AG10803 (cell line): ENCODE data around the gene CELA2A.

ENCODE experiments used
- DNase-seq: peaks from one replicate; pipeline ENCODE4 v3.0.0; 2010; ENCODE audit warnings: low read depth
- H3K4me3 ChIP-seq: 2 replicates; pipeline ENCODE4 v1.5.1; 2011; ENCODE audit warnings: mild to moderate bottlenecking, low read length, control low read depth
- CTCF ChIP-seq: conservative IDR thresholded peaks from 2 replicates; pipeline ENCODE4 v1.5.1; 2011; ENCODE audit warnings: mild to moderate bottlenecking, low read length, control low read depth, inconsistent platforms

Gene CELA2A

GRCh38 chr1:15504436-15504835 lies 47.9 kb downstream of the CELA2A start:
- DNase-seq: no peak
- no peak overlapping the region for H3K4me3 ChIP-seq
- TF ChIP-seq CTCF: no peak

GRCh38 chr1:15506831-15507230 lies 50.3 kb downstream of the CELA2A start:
- no peak overlapping the region for H3K4me3 ChIP-seq
- TF ChIP-seq CTCF: no peak
- no peak for DNase-seq

- no peak for TF ChIP-seq CTCF
- no peak overlapping the region for H3K4me3 ChIP-seq
- DNase-seq: no peak
These were observed 50.7 kb downstream of the CELA2A start for GRCh38 chr1:15507278-15507677.

- no peak overlapping the region for H3K4me3 ChIP-seq
- no peak for DNase-seq
These were observed 52.4 kb downstream of the CELA2A start for GRCh38 chr1:15508700-15509487.

GRCh38 chr1:15509586-15509985 lies 53.1 kb downstream of the CELA2A start:
- TF ChIP-seq CTCF: no peak
- DNase-seq: no peak
- no peak overlapping the region for H3K4me3 ChIP-seq

More at GRCh38 chr1:15508700-15509487, 52.4 kb downstream of the CELA2A start:
- TF ChIP-seq CTCF: no peak

GRCh38 chr1:15510611-15511405 lies 54.3 kb downstream of the CELA2A start:
- H3K4me3 ChIP-seq: no peak overlapping the region
- TF ChIP-seq CTCF: no peak
- DNase-seq: peak; percentile 44

- TF ChIP-seq CTCF: no peak
- no peak overlapping the region for H3K4me3 ChIP-seq
- DNase-seq: no peak
These were observed 56.7 kb downstream of the CELA2A start for GRCh38 chr1:15513192-15513591.
